Suprapubic skin (tissue), 4 donors: ENCODE results near the gene MVP. TPM values are rescaled to one million over a fixed set of nuclear protein-coding genes. Genes with fewer than 3 reads are reported as not detected.

Source experiments
- DNase-seq, 2 donors: peaks; one replicate each; pipeline ENCODE4 v3.0.0-alpha.2; 2019; ENCODE audit warnings: low spot score in 2 of 2
- H3K27ac ChIP-seq: fragments of 200-600 bp; sonication (generic); one replicate; pipeline ENCODE4 v1.5.1; 2019
- H3K27me3 ChIP-seq: fragments of 200-600 bp; sonication (generic); one replicate; pipeline ENCODE4 v1.5.1; 2019
- H3K36me3 ChIP-seq: fragments of 200-600 bp; sonication (generic); one replicate; pipeline ENCODE4 v1.5.1; 2019
- H3K4me1 ChIP-seq: fragments of 200-600 bp; sonication (generic); one replicate; pipeline ENCODE4 v1.5.1; 2019
- H3K4me3 ChIP-seq: fragments of 200-600 bp; sonication (generic); one replicate; pipeline ENCODE4 v1.5.1; 2019; ENCODE audit warnings: mild to moderate bottlenecking
- H3K9me3 ChIP-seq: fragments of 200-600 bp; sonication (generic); one replicate; pipeline ENCODE4 v1.5.1; 2019
- CTCF ChIP-seq, 2 donors: fragments of 200-600 bp in 1 of 2; fragments of 450-650 bp in 1 of 2; sonication (generic) in 1 of 2; IDR thresholded peaks; one replicate each; pipeline ENCODE4 v1.5.1; 2016 to 2019; ENCODE audit warnings: antibody characterized with exemption in 2 of 2, mild to moderate bottlenecking in 1 of 2, moderate library complexity in 1 of 2
- EP300 ChIP-seq: sonication (generic); formaldehyde crosslinking; IDR thresholded peaks from one replicate; pipeline ENCODE4 v1.6.1; 2017; ENCODE audit warnings: antibody characterized with exemption
- POLR2A ChIP-seq, 2 donors: fragments of 450-650 bp; IDR thresholded peaks; one replicate each; pipeline ENCODE4 v1.6.1; 2017; ENCODE audit warnings: antibody characterized with exemption in 2 of 2, mild to moderate bottlenecking in 2 of 2, moderate library complexity in 2 of 2
- POLR2AphosphoS5 ChIP-seq, 3 donors: sonication (generic); formaldehyde crosslinking; IDR thresholded peaks; one replicate each; pipeline ENCODE4 v1.6.1; 2017; ENCODE audit warnings: antibody characterized with exemption in 3 of 3
- WGBS: methylation state at CpG from one replicate; pipeline ENCODE4 v1.1.5; 2018; 5-methylcytosine and 5-hydroxymethylcytosine counted together
- total RNA-seq, 4 donors: library from RNA; depleted of rRNA; stranded (reverse); fragments of >200 nt; gene quantifications; one replicate each; pipeline ENCODE4 v1.1.0, GENCODE V29; 2016

The MVP gene
- total RNA-seq, 4 donors from 2014 or later: 54.9 to 104 (median 68.1) TPM

GRCh38 chr16:29891525-29892457 is 71.5 kb downstream of the MVP start:
- no peak for TF ChIP-seq CTCF (IDR thresholded peaks at IDR 0.05)
- TF ChIP-seq POLR2A (IDR thresholded peaks at IDR 0.05): no peak
- no peak for TF ChIP-seq POLR2AphosphoS5 (IDR thresholded peaks at IDR 0.05)
- no peak for TF ChIP-seq EP300
- Histone ChIP-seq H3K27me3 (peaks cover 2% of the 10 kb centered on the region), H3K4me3 (no peak overlapping the region), H3K36me3 (no peaks in the 10 kb centered on the region), H3K27ac (no peak overlapping the region), H3K4me1 (no peaks in the 10 kb centered on the region), H3K9me3 (no peaks in the 10 kb centered on the region)
- 65% methylated on average over 10 of the region's 10 CpGs for WGBS
- no peak for DNase-seq

- WGBS: 95% methylated on average over 6 of the region's 6 CpGs
- no peak for DNase-seq
- Histone ChIP-seq H3K27ac (no peak overlapping the region), H3K36me3 (no peaks in the 10 kb centered on the region), H3K4me3 (no peak overlapping the region), H3K27me3 (peaks cover 8% of the 10 kb centered on the region), H3K9me3 (no peaks in the 10 kb centered on the region), H3K4me1 (no peaks in the 10 kb centered on the region)
- no peak for TF ChIP-seq EP300
- no peak for TF ChIP-seq CTCF (IDR thresholded peaks at IDR 0.05)
- no peak for TF ChIP-seq POLR2A (IDR thresholded peaks at IDR 0.05)
- no peak for TF ChIP-seq POLR2AphosphoS5 (IDR thresholded peaks at IDR 0.05)
These were observed 72.2 kb downstream of the MVP start for GRCh38 chr16:29892458-29892813.

GRCh38 chr16:29893553-29893952 is 73.3 kb downstream of the MVP start:
- TF ChIP-seq EP300 (no peak), POLR2AphosphoS5 (IDR thresholded peaks at IDR 0.05) (no peak), CTCF (IDR thresholded peaks at IDR 0.05) (no peak), POLR2A (IDR thresholded peaks at IDR 0.05) (no peak)
- H3K36me3 ChIP-seq: no peaks in the 10 kb centered on the region
- H3K27ac ChIP-seq: no peak overlapping the region
- H3K27me3 ChIP-seq: peaks cover 20% of the 10 kb centered on the region
- no peaks in the 10 kb centered on the region for H3K4me1 ChIP-seq
- no peak for DNase-seq
- 91% methylated on average over 3 of the region's 3 CpGs for WGBS
- no peaks in the 10 kb centered on the region for H3K9me3 ChIP-seq
- H3K4me3 ChIP-seq: no peak overlapping the region

- Histone ChIP-seq H3K9me3 (no peaks in the 10 kb centered on the region), H3K27ac (no peak overlapping the region), H3K4me1 (peaks cover 5% of the 10 kb centered on the region), H3K36me3 (no peaks in the 10 kb centered on the region), H3K27me3 (peaks cover 25% of the 10 kb centered on the region), H3K4me3 (no peak overlapping the region)
- TF ChIP-seq EP300 (no peak), POLR2A (IDR thresholded peaks at IDR 0.05) (no peak), CTCF (IDR thresholded peaks at IDR 0.05) (no peak), POLR2AphosphoS5 (IDR thresholded peaks at IDR 0.05) (no peak)
- WGBS: 65% methylated on average over 4 of the region's 4 CpGs
- DNase-seq: no peak
These were observed 74.1 kb downstream of the MVP start for GRCh38 chr16:29894352-29894751.

GRCh38 chr16:29896841-29897240 is 76.6 kb downstream of the MVP start:
- Histone ChIP-seq H3K4me3 (no peak overlapping the region), H3K9me3 (no peaks in the 10 kb centered on the region), H3K4me1 (peaks cover 19% of the 10 kb centered on the region), H3K36me3 (no peaks in the 10 kb centered on the region), H3K27me3 (peaks cover 25% of the 10 kb centered on the region), H3K27ac (no peak overlapping the region)
- 58% methylated on average over 2 of the region's 15 CpGs for WGBS
- no peak for DNase-seq
- no peak for TF ChIP-seq EP300
- TF ChIP-seq CTCF (IDR thresholded peaks at IDR 0.05): no peak
- no peak for TF ChIP-seq POLR2AphosphoS5 (IDR thresholded peaks at IDR 0.05)
- no peak for TF ChIP-seq POLR2A (IDR thresholded peaks at IDR 0.05)
